Measurements from ENCODE around the gene SPACA7. TPM values are rescaled to one million over a fixed set of nuclear protein-coding genes. Genes with fewer than 3 reads are reported as not detected.

SPACA7 gene
- total RNA-seq, 1 experiment from 2014 or later, result not detected

- Histone ChIP-seq H3K56ac (ENCODE audit: insufficient read length, low read depth, low read length) (no peak overlapping the region), H2AK5ac (ENCODE audit: insufficient read length, low read length) (no peak overlapping the region), H3K27me3 (ENCODE audit: insufficient read depth, low read length) (no peaks in the 10 kb centered on the region; the same call in 1 of the 2 replicates), H3K9me3 (ENCODE audit: control insufficient read depth, low read depth, low read length) (no peaks in the 10 kb centered on the region), H3K23ac (ENCODE audit: insufficient read length, low read depth, low read length) (no peak overlapping the region), H2BK20ac (ENCODE audit: low read depth, low read length, poor library complexity, severe bottlenecking) (no peak overlapping the region), H4K20me1 (ENCODE audit: control insufficient read depth, insufficient read depth, insufficient read length) (no peaks in the 10 kb centered on the region), H3K14ac (ENCODE audit: insufficient read depth, low read length) (no peak overlapping the region), H3K18ac (ENCODE audit: insufficient read length, low read depth, low read length) (no peak overlapping the region), H3K79me1 (ENCODE audit: insufficient read depth, low read depth, low read length, poor library complexity, severe bottlenecking) (no peaks in the 10 kb centered on the region), H4K8ac (replicated peaks; ENCODE audit: insufficient read length, low read depth, low read length) (no peak overlapping the region), H4K5ac (ENCODE audit: insufficient read length, low read depth, low read length) (no peak overlapping the region), H3T11ph (ENCODE audit: low read length) (no peak overlapping the region), H2BK15ac (ENCODE audit: low read depth, low read length) (no peak overlapping the region), H4K91ac (ENCODE audit: insufficient read length, low read depth, low read length) (no peak overlapping the region), H3K4me1 (ENCODE audit: insufficient read depth, low read length) (no peaks in the 10 kb centered on the region), H3K4me2 (ENCODE audit: insufficient read depth, insufficient read length, low read length) (no peak overlapping the region), H3K23me2 (ENCODE audit: insufficient read length, low read depth, low read length, poor library complexity, severe bottlenecking) (no peaks in the 10 kb centered on the region), H3K9ac (ENCODE audit: extremely low read depth, insufficient read length, low read length) (no peak overlapping the region), H3K79me2 (ENCODE audit: insufficient read depth, low read length) (no peaks in the 10 kb centered on the region), H3K27ac (ENCODE audit: insufficient read length, low read depth, low read length) (no peak overlapping the region), H2BK5ac (ENCODE audit: insufficient read length, low read length) (no peak overlapping the region), H3K4ac (ENCODE audit: low read depth, low read length) (no peak overlapping the region), H2AFZ (ENCODE audit: low read length) (no peak overlapping the region), H2BK120ac (ENCODE audit: low read depth, low read length, poor library complexity, severe bottlenecking) (no peak overlapping the region), H2BK12ac (ENCODE audit: insufficient read length, low read depth, low read length) (no peak overlapping the region)
- H3K36me3 Mint-ChIP-seq (ENCODE audit: insufficient read depth in 1 of 3, low read depth in 3 of 3), result no peaks in the 10 kb centered on the region; a peak in 1 of 7 replicates
- no peak overlapping the region for H3K4me3 Mint-ChIP-seq
- no CpG with 5 or more reads among the region's 20 CpGs for whole genome bisulfite sequencing (ENCODE audit: extremely low coverage, insufficient read length, low lambda C conversion rate)
- H3K27me3 Mint-ChIP-seq (ENCODE audit: low read depth), result peaks cover 40% of the 10 kb centered on the region
- TF ChIP-seq CTCF (conservative IDR thresholded peaks at IDR 0.05), result no peak
- DNase-seq, result no peak
- no peak overlapping the region for H3K27ac Mint-ChIP-seq
- H3K4me1 Mint-ChIP-seq, result peaks cover 0 to 4% of the 10 kb centered on the region in 2 experiments; a peak in 3 of 4 replicates
- no peaks in the 10 kb centered on the region for H3K9me3 Mint-ChIP-seq
Observed at GRCh38 chr13:112448621-112449544, 72.7 kb downstream of the SPACA7 start.
